D721Med (cell line): ENCODE data around the gene TLR7.

Source experiments
- DNase-seq: peaks from one replicate; pipeline ENCODE4 v3.0.0; 2011; ENCODE audit warnings: low spot score; ENCODE audit not compliant: insufficient read length
- FAIRE-seq: peaks from 2 replicates; lab custom pipeline; 2011; peaks lifted over from hg19 to GRCh38; lab: Jason Lieb, UNC
- CTCF ChIP-seq: IDR thresholded peaks from 2 replicates; pipeline ENCODE4 v1.5.1; 2012; ENCODE audit warnings: mild to moderate bottlenecking, control low read depth; ENCODE audit not compliant: insufficient read depth; ENCODE audit errors: missing control alignments

The TLR7 gene

GRCh38 chrX:12894074-12895030 lies 27.5 kb downstream of the TLR7 start:
- peak; percentile 40 for TF ChIP-seq CTCF
- DNase-seq, result no peak
- FAIRE-seq, result no peak

GRCh38 chrX:12895866-12896265 lies 29.0 kb downstream of the TLR7 start:
- FAIRE-seq, result no peak

GRCh38 chrX:12896935-12897334 lies 30.1 kb downstream of the TLR7 start:
- no peak for FAIRE-seq
- TF ChIP-seq CTCF, result no peak
- DNase-seq, result no peak

More at GRCh38 chrX:12895866-12896265, 29.0 kb downstream of the TLR7 start:
- no peak for TF ChIP-seq CTCF
- DNase-seq, result no peak

- FAIRE-seq (no peak), DNase-seq (no peak)
- no peak for TF ChIP-seq CTCF
Observed at GRCh38 chrX:12898073-12898472, 31.2 kb downstream of the TLR7 start.

GRCh38 chrX:12899506-12899905 lies 32.6 kb downstream of the TLR7 start:
- TF ChIP-seq CTCF, result no peak
- FAIRE-seq, result no peak
- no peak for DNase-seq

GRCh38 chrX:12901486-12901885 lies 34.6 kb downstream of the TLR7 start:
- FAIRE-seq (no peak), DNase-seq (peak; percentile 40)
- peak; percentile 53 for TF ChIP-seq CTCF

GRCh38 chrX:12903646-12904045 lies 36.8 kb downstream of the TLR7 start:
- TF ChIP-seq CTCF, result no peak
- no peak for DNase-seq
- FAIRE-seq, result no peak
